Measurements from ENCODE around the gene TAS2R19.
"Not testable (repeated sequence)": the region's sequence is repeated elsewhere in the genome, so short reads cannot be mapped to it uniquely, and the experiment has no call there.

Gene TAS2R19, protein sequence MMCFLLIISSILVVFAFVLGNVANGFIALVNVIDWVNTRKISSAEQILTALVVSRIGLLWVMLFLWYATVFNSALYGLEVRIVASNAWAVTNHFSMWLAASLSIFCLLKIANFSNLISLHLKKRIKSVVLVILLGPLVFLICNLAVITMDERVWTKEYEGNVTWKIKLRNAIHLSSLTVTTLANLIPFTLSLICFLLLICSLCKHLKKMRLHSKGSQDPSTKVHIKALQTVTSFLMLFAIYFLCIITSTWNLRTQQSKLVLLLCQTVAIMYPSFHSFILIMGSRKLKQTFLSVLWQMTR

DNA sequence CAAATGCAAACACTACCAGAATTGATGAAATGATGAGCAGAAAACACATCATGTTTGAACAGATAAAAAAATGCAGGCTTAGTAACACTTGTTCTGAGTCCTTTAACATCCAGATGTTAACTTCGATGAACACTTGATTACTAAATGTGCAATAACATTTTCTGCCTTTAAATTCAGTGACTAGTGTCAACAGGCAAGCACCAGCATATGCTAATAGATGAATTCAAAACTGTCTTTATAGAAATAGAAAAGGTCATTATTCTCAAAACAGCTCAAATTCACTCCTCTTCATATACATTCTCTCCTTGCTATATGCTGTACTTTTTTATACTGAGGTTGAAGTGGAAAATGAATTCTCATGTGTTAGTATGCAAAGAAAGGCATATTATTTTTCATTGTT lies at the start of gene TAS2R19:
TSS of gene TAS2R19 (minus strand) at position 101 of the 400 bp plus-strand sequence. CDS start at position 52, 49 bp downstream.
- DNase-seq (ENCODE audit: low spot score) = no peak

DNA sequence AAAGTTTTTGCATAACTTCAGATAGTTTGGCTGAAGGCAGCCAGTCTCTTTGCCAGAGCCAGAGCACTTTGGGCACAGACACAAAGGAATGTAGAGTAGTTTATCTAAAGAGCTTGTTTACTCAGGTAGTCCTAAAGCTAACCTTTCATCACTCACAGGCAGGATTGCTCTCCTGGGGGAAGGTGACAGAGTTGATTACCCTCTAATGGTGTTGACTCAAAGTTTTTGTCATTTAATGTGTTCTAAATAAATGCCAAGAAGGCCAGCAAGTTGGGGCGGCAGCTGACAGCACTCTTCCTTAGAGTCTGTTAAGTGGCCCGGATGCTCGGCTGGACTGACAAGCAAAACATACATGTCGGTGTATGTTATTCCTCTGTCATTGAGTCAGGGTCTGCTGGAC lies 49.0 kb upstream of the TAS2R19 start:
- no peak for DNase-seq (ENCODE audit: low spot score)

DNA sequence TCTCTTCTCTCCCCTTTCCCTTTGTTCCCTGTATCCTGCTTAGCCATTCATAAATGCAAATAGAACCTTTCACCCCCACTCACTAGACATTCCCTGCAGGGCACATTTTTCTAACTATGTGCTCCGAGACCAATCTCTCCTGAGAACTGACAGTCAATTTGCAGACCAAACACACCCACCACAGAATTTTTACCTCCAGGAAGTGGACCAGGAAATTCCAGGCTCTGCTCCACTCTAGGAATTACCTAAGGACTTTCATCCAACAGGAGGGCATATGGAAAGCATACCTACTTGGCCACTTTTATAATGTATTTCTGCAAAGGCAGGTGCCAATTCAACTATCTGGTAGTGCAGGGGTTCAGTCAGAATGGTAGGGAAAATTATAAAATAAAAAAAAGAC lies 48.6 kb upstream of the TAS2R19 start:
- DNase-seq (ENCODE audit: low spot score) = no peak

DNA sequence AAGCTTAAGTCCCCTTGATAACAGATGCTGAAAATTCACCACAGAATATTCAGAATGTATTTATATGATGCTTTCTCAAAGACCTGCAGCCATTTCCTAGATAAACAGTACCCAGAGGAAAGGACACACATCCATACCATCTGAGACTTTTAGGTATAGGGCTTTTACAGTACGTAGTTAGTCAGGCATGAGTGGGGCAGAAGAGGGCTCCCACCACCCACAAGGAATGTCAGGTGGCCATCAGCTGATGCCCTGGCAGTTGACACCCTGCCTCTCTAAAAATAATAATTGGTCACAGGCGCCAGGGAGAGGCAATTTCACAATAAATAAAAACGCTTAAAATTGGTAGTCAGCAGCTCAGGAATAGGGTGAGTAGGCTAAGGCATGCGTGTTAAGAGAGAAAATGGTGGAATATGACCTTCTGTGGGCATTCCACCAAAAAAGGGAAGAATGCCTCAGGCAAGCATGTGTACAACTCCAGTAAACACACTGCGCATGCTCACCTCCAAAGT lies 47.5 kb upstream of the TAS2R19 start:
- DNase-seq (ENCODE audit: low spot score) = no peak

DNA sequence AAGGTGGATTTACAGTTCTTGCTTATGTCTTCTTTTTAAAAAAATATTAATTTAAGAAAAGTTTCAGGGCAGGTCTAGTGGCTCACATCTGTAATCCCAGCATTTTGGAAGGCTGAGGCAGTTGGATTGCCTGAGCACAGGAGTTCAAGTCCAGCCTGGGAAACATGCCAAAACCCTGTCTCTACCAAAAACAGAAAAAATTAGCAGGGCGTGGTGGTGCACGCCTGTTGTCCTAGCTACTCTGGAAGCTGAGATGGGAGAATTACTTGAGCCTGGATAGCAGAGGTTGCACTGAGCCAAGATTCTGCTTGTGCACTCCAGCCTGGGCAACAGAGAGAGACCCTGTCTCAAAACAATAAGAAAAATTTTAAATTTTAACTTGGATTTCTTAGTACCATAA lies 45.1 kb upstream of the TAS2R19 start:
- no peak for DNase-seq (ENCODE audit: low spot score)

DNA sequence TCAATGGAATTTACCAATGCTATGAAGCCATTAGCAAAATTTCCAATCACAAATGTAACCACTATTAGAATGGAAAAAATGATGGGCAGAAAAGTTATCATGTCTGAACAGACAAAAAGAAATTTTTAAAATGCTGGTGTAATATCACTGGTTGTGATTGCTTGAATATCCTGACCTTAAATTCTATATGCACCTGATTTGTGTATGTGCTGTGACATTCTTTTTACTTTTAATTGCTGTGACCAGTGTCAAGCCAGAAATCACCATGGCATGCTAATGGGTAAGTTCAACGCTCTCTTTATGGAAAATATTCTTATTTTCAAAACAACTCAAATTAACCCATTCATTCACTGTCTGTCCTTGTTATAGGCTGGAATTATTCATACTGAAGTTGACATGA lies 39.8 kb upstream of the TAS2R19 start, which contains the start of gene TAS2R46:
TSS of gene TAS2R46 (minus strand) at position 101 of the 400 bp plus-strand sequence. CDS start at position 101, 0 bp downstream.
- not testable (repeated sequence) for DNase-seq (ENCODE audit: low spot score)

DNA sequence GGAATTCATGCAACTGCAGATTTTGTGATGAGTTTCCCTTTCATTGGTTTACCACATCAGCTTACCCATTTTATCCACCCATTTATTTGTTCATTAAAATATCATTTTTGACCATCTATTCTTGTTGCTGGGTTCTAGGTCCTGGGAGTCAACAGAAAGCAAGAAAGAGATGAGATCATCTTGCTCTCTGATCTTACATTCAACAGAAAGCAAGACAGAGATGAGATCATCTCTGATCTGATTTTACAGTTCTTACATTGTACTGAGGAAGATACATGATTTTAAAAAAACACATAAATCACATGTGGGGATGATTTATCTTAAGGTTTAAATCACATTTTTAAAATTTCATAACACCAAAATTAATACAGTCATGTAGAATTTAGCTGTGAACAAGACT lies 37.4 kb upstream of the TAS2R19 start:
- no peak for DNase-seq (ENCODE audit: low spot score)

DNA sequence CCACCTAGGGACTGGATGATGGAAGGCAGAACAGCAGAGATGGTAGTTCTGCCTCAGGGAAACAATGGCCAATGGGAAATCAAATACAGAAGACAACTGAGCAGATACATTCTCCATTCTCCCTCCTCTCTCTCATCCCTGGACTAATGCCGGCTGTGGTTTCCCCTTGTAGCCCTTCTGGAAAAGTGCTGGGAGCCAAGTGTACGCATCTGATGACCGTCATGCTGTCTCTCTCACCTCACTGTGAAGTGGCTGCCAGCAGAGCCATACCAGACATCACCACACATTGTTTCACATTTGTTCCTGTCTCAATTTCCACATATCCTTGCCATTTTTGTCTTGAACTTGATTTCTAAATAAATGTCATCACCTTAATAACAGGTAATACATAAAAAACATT lies 36.6 kb upstream of the TAS2R19 start:
- DNase-seq (ENCODE audit: low spot score) = no peak

DNA sequence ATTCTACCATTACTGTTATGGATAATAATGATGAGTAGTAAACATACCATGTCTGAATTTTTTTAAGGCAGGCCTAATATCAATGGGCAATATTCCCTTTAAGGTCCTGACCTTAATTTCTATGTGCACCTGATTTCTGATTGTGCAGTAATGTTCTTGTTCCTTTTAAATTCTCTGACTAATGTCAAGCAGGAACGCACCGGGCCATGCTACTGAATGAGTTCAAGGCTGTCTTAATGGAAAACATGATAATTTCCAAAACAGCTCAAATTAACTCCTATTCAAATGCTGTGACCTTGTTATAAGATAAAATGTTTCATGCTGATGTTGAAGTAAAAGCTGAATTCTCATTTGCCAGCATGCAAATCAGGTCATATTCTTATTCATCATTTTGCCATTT lies 32.9 kb upstream of the TAS2R19 start:
- DNase-seq (ENCODE audit: low spot score) = no peak

DNA sequence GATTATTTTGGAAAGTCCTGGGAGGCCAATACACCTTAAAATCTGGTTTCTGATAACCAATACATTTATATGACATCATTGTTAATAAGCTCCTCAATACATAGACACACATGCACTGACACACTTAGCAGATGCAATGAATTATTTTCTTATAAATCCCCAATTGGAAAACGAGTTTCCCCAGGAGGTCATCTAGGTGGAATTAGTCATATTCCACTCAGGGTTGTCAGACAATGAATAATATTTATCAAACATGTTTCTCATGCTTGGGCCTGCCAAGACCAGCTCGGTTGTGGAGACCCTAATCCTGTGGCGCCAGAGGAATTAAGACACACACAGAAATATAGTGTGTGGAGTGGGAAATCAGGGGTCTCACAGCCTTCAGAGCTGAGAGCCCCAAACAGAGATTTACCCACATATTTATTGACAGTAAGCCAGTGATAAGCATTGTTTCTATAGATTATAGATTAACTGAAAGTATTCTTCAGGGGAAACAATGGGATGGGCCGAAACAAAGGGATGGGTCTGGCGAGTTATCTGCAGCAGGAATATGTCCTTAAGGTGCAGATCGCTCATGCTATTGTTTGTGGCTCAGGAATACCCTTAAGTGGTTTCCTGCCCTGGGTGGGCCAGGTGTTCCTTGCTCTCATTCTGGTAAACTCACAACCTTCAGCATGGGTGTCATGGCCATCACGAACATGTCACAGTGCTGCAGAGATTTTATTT lies 27.5 kb upstream of the TAS2R19 start:
- not testable (repeated sequence) for DNase-seq (ENCODE audit: low spot score)

DNA sequence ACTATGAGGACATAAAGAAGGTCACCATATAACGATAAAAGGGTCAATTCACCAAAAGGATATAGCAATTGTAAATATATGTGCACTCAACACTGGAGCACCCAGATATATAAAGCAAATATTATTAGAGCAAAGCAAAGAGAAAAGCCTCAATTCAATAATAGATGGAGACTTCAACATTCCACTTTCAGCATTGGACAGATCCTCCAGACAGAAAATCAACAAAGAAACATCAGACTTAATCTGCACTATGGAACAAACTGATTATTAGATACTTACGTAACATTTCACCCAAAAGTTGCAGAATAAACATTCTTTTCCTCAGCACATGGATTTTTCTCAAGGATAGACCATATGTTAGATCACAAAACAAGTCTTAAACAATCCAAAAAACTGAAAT lies 18.9 kb upstream of the TAS2R19 start:
- DNase-seq (ENCODE audit: low spot score) = not testable (repeated sequence)

DNA sequence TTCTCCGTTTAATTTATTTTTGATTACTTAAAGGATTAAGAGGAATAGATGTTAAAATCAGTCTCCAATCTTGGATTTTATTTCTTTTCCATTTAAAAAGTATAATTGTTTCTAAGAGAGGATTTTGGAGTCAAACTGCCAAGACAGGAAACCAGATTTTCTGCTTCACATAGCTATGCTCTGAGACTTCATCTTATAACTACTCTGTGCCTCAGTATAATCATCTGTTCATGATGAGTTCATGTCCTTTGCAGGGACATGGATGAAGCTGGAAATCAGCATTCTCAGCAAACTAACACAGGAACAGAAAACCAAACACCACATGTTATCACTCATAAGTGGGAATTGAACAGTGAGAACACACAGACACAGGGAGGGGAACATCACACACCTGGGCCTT lies 17.7 kb upstream of the TAS2R19 start:
- no peak for DNase-seq (ENCODE audit: low spot score)

DNA sequence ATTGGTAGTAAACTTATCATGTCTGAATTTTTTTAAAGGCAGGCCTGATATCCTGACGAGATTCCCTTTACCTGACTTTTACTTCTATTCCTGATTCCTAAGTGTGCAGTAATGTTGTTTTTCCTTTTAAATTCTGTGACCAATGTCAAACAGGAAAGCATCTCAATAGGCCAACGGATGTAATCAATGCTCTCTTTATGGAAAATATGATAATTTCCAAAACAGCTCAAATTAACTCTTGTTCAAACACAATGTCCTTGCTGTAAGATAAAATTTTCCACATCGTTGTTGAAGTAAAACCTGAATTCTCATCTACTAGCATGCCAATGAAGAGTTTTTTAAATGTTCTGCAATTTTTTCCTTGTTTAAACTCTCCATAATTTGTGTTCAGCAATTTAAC lies 16.8 kb upstream of the TAS2R19 start:
- DNase-seq (ENCODE audit: low spot score) = no peak

DNA sequence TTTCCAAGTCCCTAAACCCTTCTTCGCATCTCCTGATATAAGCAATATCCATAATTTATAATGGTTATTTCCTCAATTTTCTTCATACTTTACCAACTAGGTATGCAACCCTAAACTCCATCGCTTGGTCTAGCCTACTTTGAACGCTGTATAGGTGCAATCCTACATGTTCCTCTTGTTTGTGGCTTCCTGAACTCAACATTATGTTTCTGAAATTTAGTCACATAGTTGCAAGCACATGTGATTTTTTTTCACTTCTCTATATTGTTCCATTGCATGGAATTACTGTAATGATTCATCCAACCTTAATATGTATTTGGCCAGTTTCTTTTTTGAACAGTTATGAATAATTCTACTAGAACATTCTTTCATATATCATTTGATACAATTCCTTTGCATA lies 11.5 kb upstream of the TAS2R19 start:
- not testable (repeated sequence) for DNase-seq (ENCODE audit: low spot score)

DNA sequence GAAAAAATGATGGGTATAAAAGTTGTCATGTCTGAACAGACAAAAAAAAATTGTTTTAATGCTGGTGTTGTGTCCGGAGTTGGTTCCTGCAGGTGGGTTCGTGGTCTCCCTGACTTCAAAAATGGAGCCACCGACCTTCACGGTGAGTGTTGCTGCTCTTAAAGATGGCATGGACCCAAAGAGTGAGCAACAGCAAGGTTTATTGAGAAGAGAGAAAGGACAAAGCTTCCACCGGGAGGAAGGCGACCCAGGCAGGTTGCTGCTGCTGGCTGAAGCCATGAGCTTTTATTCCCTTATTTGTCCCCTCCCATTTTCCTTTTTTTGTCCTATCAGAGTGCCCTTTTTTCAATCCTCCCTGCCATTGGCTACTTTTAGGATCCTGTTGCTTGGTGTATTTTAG lies 8.9 kb upstream of the TAS2R19 start, which contains the start of gene TAS2R31:
TSS of gene TAS2R31 (minus strand) at position 101 of the 400 bp plus-strand sequence. CDS start at position 29, 72 bp downstream.
- no peak for DNase-seq (ENCODE audit: low spot score)

DNA sequence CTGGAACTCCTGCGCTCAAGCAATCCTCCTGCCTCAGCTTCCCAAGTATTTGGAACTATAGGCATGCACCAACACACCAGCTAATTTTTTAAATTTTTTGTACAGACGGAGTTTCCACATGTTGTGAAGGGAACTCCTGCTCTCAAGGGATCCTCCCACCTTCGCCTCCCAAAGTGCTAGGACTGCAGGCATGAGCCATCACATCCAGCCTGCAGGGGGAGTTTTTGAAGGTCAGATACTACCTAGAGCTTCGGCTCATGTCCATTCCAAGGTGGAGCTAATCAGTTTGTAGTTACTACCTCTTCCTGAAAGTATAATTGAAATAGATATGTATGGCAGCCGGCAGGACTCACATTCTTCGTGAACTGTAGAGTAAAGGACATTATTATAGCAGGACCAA lies 3.7 kb upstream of the TAS2R19 start:
- DNase-seq (ENCODE audit: low spot score) = no peak

DNA sequence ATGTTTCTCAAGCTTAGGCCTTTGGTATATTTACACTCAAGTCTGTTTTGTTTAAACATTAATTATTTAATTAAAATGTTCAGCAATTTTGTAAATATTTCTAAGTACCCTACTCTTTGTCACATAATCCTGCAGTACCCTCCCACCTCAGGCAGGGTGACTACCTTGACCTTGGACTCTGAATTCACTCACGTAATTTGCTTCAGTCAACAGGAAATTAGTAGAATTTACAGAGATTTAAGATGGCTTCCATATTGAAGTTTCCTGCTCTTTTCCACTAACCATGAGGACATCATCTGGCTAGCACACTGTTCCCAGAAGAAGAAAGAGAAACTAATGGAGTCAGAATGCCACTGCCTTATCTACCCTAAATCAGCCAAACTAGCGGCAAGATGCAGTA lies 967 bp upstream of the TAS2R19 start:
- no peak for DNase-seq (ENCODE audit: low spot score)

DNA sequence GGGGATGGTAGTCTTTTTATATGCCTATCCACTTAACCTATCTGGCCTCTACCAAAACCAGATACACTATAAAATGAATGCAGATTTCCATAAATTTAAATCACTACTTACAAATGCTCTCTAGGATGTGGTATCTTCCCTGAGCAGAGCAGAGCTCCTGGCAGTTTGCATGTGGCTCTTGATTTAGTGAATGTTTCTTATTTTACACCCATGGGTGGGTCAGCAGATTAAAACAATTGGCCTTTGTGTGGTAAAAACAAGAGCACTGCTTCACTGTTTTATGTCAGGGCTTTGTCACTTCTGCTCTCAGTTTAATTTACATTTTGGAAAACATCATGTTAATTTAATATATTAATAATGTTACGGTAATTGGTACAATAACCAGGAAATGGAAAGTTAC lies 5.5 kb downstream of the TAS2R19 start:
- DNase-seq (ENCODE audit: low spot score) = no peak

DNA sequence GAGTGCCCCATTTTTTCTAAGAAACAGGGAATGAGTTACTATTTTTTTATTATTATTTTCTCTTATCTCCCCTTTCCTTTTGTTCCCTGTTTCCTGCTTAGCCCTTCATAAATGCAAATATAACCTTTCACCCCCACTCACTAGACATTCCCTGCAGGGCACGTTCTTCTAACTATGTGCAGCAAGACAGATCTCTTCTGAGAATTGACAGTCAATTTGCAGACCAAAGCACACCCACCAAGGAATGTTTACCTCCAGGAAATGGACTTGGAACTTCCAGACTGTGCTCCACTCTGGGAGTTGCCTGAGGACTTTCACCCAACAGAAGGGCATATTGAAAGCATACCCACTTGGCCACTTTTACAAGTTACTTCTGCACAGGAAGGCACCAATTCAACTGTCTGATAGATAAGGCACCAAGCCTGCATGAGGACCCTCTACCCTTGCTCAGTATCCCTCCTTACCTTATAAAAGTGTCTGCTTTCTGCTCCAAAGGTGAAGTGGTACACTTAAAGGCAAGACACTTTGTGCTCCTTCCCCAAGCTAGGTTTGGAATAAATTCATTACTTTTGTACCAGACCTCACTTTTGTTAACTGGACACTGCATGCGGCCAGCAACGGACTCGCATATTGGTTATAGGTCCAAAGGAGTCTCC lies 6.5 kb downstream of the TAS2R19 start:
- no peak for DNase-seq (ENCODE audit: low spot score)

DNA sequence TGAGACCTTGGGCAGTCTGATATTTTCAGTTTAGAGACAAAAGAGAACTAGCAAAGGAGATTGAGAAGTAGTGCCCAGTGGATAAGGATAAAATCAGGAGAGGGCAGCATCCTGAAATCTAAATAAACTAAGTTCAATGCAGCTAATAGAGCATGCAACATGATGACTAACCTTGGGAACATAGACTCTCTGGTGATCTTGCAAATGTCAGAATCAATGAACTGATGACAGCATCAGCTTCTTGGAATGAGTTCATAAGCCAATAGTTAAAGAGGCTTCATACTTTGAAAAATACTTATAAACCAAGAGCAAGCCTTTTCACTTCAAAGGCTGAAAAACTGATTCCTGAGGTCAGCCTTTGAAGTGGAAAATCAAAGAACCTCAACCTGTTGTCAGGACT lies 8.2 kb downstream of the TAS2R19 start:
- DNase-seq (ENCODE audit: low spot score) = no peak

DNA sequence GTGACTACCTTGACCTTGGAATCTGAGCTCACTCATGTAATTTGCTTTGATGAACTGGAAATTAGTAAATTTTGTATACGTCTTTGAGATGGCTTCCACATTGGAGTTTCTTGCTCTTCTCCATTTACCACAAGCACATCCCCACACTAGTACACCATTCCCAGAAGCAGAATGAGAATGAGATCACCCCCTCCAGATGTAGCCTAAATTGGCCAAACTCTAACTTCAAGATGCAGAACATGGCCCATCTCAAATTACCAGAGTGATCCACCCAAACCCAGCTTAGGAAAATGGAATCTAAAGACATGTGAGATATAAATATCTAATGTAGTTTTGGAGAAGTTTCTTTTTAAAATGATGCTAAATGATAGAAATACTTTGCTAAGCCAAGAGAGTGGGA lies 14.8 kb downstream of the TAS2R19 start:
- DNase-seq (ENCODE audit: low spot score) = no peak

DNA sequence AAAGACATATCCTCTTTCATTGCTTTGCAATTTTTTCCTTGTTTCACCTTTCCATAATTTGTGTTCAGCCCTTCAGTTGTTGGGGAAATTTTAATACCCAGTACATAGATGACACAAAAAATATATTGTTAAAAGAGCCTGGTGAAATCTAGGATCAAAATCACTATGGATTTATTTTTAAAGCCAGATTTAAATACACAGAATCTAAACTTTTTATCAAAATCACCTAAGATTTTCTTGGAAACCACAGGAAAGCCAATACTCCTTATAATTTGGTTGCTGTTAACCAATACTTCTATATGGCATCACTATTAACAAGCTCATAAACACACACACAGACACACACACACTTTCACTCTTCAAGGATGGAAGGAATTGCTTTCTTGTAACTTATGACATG lies 24.2 kb downstream of the TAS2R19 start, which contains the start of gene TAS2R20:
TSS of gene TAS2R20 (minus strand) at position 101 of the 400 bp plus-strand sequence. CDS start 429 bp downstream, outside the sequence.
- no peak for DNase-seq (ENCODE audit: low spot score)

DNA sequence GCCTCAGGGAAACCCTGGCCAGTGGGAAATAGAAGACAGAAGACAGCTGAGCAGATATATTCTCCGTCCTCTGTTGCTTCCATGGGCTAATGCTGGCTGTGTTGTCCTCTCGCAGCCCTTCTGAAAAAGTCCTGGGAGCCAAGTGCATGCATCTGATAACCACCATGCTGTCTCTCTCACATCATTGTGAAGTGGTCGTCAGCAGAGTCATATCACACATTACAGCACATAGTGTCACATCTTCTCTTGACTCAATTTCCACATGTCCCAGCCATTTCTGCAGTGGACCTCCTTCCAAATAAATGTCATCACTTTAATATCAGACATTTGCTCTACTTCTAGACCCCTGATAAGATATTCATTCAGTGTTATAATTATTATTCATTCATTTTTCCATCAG lies 28.1 kb downstream of the TAS2R19 start:
- no peak for DNase-seq (ENCODE audit: low spot score)

Data from CD4-positive, alpha-beta T cell treated with Interleukin-2 at 100 ng/mL for 4 hours (primary cell).